Ovary (tissue), 10 donors: ENCODE measurements around the gene MRPS31. TPM values are rescaled to one million over a fixed set of nuclear protein-coding genes. Genes with fewer than 3 reads are reported as not detected.

ENCODE experiments used
- DNase-seq, 5 donors: peaks; one replicate each; pipeline ENCODE4 v3.0.0-alpha.2; 2019 to 2020
- H3K27ac ChIP-seq, 2 donors: fragments of 200-600 bp; one replicate each; pipeline versions ENCODE4 v1.5.1 to v1.8.0; 2019 to 2022
- H3K27me3 ChIP-seq: fragments of 200-600 bp; one replicate; pipeline ENCODE4 v1.8.0; 2022
- H3K36me3 ChIP-seq: fragments of 200-600 bp; sonication (generic); one replicate; pipeline ENCODE4 v1.5.1; 2019
- H3K4me1 ChIP-seq: one replicate; pipeline ENCODE4 v1.8.1; 2013; ENCODE audit warnings: mild to moderate bottlenecking, moderate library complexity; ENCODE audit not compliant: insufficient read depth
- H3K4me3 ChIP-seq: fragments of 200-600 bp; sonication (generic); one replicate; pipeline ENCODE4 v1.5.1; 2017
- H3K9me3 ChIP-seq, 2 donors: fragments of 200-600 bp in 1 of 2; sonication (generic) in 1 of 2; one replicate each; pipeline versions ENCODE4 v1.5.1 to v1.8.1; 2013 to 2019; ENCODE audit warnings: mild to moderate bottlenecking in 1 of 2, moderate library complexity in 1 of 2
- CTCF ChIP-seq, 3 donors: fragments of 450-650 bp in 2 of 3; fragments of 200-600 bp in 1 of 3; IDR thresholded peaks; one replicate each; pipeline versions ENCODE4 v1.5.1 to v1.8.0; 2016 to 2022; ENCODE audit warnings: antibody characterized with exemption in 3 of 3, mild to moderate bottlenecking in 1 of 3
- EP300 ChIP-seq: sonication (generic); formaldehyde crosslinking; IDR thresholded peaks from one replicate; pipeline ENCODE4 v1.6.1; 2017; ENCODE audit warnings: antibody characterized with exemption
- POLR2A ChIP-seq: fragments of 450-650 bp; IDR thresholded peaks from one replicate; pipeline ENCODE4 v1.6.1; 2017; ENCODE audit warnings: antibody characterized with exemption, mild to moderate bottlenecking, moderate library complexity
- WGBS, 3 donors: extraction: QIAGEN DNeasy Blood & Tissue Kit in 1 of 3; methylation state at CpG; one replicate each; pipeline versions ENCODE4 v1.1.5 to v1.1.7; 2013 to 2017; 5-methylcytosine and 5-hydroxymethylcytosine counted together
- intact Hi-C, 4 donors: fragments of 100-400 bp; cut with DNase I; formaldehyde crosslinking; loops; one replicate each; pipeline versions ENCODE4 v1.11.0 to v1.15.1; 2022 to 2023
- long read RNA-seq, 3 donors: library from polyadenylated mRNA in 2 of 3; unstranded in 2 of 3; transcript quantifications; one replicate each; pipeline ENCODE4 v2.0.0 and lab custom pipeline, GENCODE V29; 2021 to 2026
- polyA plus RNA-seq, 2 donors: library from polyadenylated mRNA; stranded (reverse); fragments of 200-250 nt in 1 of 2; fragments of 350-450 nt in 1 of 2; fragmentation: Illumina TruSeq in 1 of 2; extraction: RNeasy Lipid Tissue Mini Kit (QIAGEN cat#74804) in 1 of 2; gene quantifications; one replicate each; pipeline ENCODE4 v1.2.3, GENCODE V29; 2013 to 2014
- total RNA-seq, 7 donors: library from RNA; depleted of rRNA in 2 of 7; stranded (reverse); fragments of >200 nt in 2 of 7; fragmentation: NEBNext Ultra II Directional in 3 of 7; extraction: Animal tissue kit (Norgen Biotek cat#: 25700) in 3 of 7; gene quantifications; one replicate each; pipeline versions ENCODE4 v1.1.0 to v1.2.4, GENCODE V29; 2016 to 2023
- donor health status: DM: no; HTN: no; CAD: no; lungs with moderate emphysema.
- donor health status: DM: no; HTN: no; CAD: no.
- donor health status: Bipolar disorder and iron deficiency.
- donor health status: DM: yes; HTN: yes; CAD: no.
- donor health status: DM: no; HTN: no; CAD: no.
- donor health status: DM: yes; HTN: yes; CAD: no.

Gene MRPS31
- total RNA-seq (10 to 100 TPM; 17.2 to 27.1 (median 19.1) TPM), polyA plus RNA-seq (10 to 100 TPM; 21.1 to 25.4 TPM)
- long read RNA-seq, donor 1, transcript MRPS31-201 (7 exons, 1,462 nt): major isoform, 24 of 38 reads
- long read RNA-seq, donor 1, partial matches to known transcripts: 8 of 38 reads
- long read RNA-seq, donor 1, other reads (novel, unspliced or antisense): 6 of 38 reads
- long read RNA-seq, donor 2, transcript MRPS31-201 (7 exons, 1,462 nt): major isoform, 19 of 21 reads
- long read RNA-seq, donor 2, partial matches to known transcripts: 0 of 21 reads
- long read RNA-seq, donor 2, other reads (novel, unspliced or antisense): 0 of 21 reads
- long read RNA-seq, donor 3, transcript MRPS31-201 (7 exons, 1,462 nt): major isoform, 30 of 35 reads
- long read RNA-seq, donor 3, partial matches to known transcripts: 0 of 35 reads
- long read RNA-seq, donor 3, other reads (novel, unspliced or antisense): 4 of 35 reads

GRCh38 chr13:40770934-40771618, at the start of gene MRPS31:
MRPS31 (minus strand) TSS chr13:40771190; CDS start chr13:40771136, 54 bp downstream.
- no peak for TF ChIP-seq EP300
- no peak for TF ChIP-seq CTCF (IDR thresholded peaks at IDR 0.05)
- peak; percentile 66 for TF ChIP-seq POLR2A
- Histone ChIP-seq H3K4me1 (peaks cover 5% of the 10 kb centered on the region), H3K4me3 (peak within 1 kb of the TSS; percentile 48), H3K27me3 (no peaks in the 10 kb centered on the region), H3K36me3 (no peaks in the 10 kb centered on the region), H3K27ac (peak within 1 kb of the TSS; percentile 41 to 77), H3K9me3 (no peaks in the 10 kb centered on the region)
- WGBS, 3 donors: 0 to 1% (median 0%) methylated on average over 51 to 52 of the region's 52 CpGs
- intact Hi-C loops: loop anchor here in 1 of 4 donors (10.0 kb wide), 1 partner anchor 1086 kb away; no protein-coding TSS in a partner anchor
- DNase-seq: peak; percentile 90 to 95 (median 92)

GRCh38 chr13:40819797-40820315, 48.9 kb upstream of the MRPS31 start:
- no peak overlapping the region for H3K4me3 ChIP-seq
- DNase-seq: no peak
- H3K27me3 ChIP-seq: no peaks in the 10 kb centered on the region
- peaks cover 0 to 3% of the 10 kb centered on the region in 2 donors for H3K9me3 ChIP-seq
- H3K36me3 ChIP-seq: no peaks in the 10 kb centered on the region
- H3K4me1 ChIP-seq: no peaks in the 10 kb centered on the region
- intact Hi-C loops: no loop called here
- no peak overlapping the region for H3K27ac ChIP-seq
- TF ChIP-seq EP300 (no peak), CTCF (IDR thresholded peaks at IDR 0.05) (no peak), POLR2A (no peak)
- 83 to 90% (median 88%) methylated on average over 1 of the region's 1 CpG for WGBS, 3 donors

- H3K27ac ChIP-seq: no peak overlapping the region
- no peak for DNase-seq
- H3K27me3 ChIP-seq: no peaks in the 10 kb centered on the region
- H3K36me3 ChIP-seq: no peaks in the 10 kb centered on the region
- intact Hi-C loops: no loop called here
- no peak overlapping the region for H3K4me3 ChIP-seq
- H3K4me1 ChIP-seq: no peaks in the 10 kb centered on the region
- WGBS, 3 donors: 88 to 91% (median 90%) methylated on average over 5 of the region's 5 CpGs
- peaks cover 0 to 3% of the 10 kb centered on the region in 2 donors for H3K9me3 ChIP-seq
- TF ChIP-seq POLR2A (no peak), CTCF (IDR thresholded peaks at IDR 0.05) (no peak), EP300 (no peak)
These were observed 47.9 kb upstream of the MRPS31 start for GRCh38 chr13:40818926-40819325.

GRCh38 chr13:40814803-40815202, 43.8 kb upstream of the MRPS31 start:
- Histone ChIP-seq H3K4me1 (no peaks in the 10 kb centered on the region), H3K36me3 (no peaks in the 10 kb centered on the region), H3K4me3 (no peak overlapping the region), H3K27me3 (no peaks in the 10 kb centered on the region), H3K9me3 (peaks cover 0 to 3% of the 10 kb centered on the region in 2 donors), H3K27ac (no peak overlapping the region)
- intact Hi-C loops: no loop called here
- DNase-seq: no peak
- WGBS, 3 donors: 95 to 99% (median 97%) methylated on average over 2 of the region's 2 CpGs
- TF ChIP-seq EP300: no peak
- no peak for TF ChIP-seq POLR2A
- no peak for TF ChIP-seq CTCF (IDR thresholded peaks at IDR 0.05)
